GM23338 (cell line): ENCODE measurements around the gene LIPA. TPM values are rescaled to one million over a fixed set of nuclear protein-coding genes. Genes with fewer than 3 reads are reported as not detected.

Experiments used
- ATAC-seq: fragments of 200-7000 bp; cut with Tn5 transposase; 3 replicates; pipeline ENCODE4 v1.9.1; 2020
- DNase-seq: peaks from one replicate; pipeline ENCODE4 v3.0.0-alpha.2; 2015; ENCODE audit warnings: low spot score
- H2AFZ ChIP-seq: fragments of 200-600 bp; sonication (generic); 2 replicates; pipeline ENCODE4 v1.8.0; 2016; ENCODE audit warnings: antibody characterized with exemption, mild to moderate bottlenecking, moderate library complexity
- H3F3A ChIP-seq: fragments of 200-600 bp; sonication (generic); replicated peaks from 2 replicates; pipeline ENCODE4 v1.8.0; 2017; ENCODE audit warnings: antibody characterized with exemption, mixed run types, low read depth
- H3K27ac ChIP-seq: fragments of 200-600 bp; sonication (generic); 2 replicates; pipeline ENCODE4 v1.6.1; 2016; ENCODE audit warnings: low read depth
- H3K27me3 ChIP-seq: fragments of 200-600 bp; sonication (generic); 2 replicates; pipeline ENCODE4 v1.8.0; 2016; ENCODE audit warnings: mild to moderate bottlenecking, mixed run types, moderate library complexity; ENCODE audit not compliant: insufficient read depth
- H3K36me3 ChIP-seq: fragments of 200-600 bp; sonication (generic); 2 replicates; pipeline ENCODE4 v1.8.0; 2016; ENCODE audit warnings: mild to moderate bottlenecking; ENCODE audit not compliant: insufficient read depth
- H3K4me1 ChIP-seq: fragments of 200-600 bp; sonication (generic); 2 replicates; pipeline ENCODE4 v1.8.0; 2016; ENCODE audit warnings: mild to moderate bottlenecking, moderate library complexity; ENCODE audit not compliant: insufficient read depth
- H3K4me2 ChIP-seq: fragments of 200-600 bp; sonication (generic); 2 replicates; pipeline ENCODE4 v1.7.1; 2017; ENCODE audit warnings: mixed run types
- H3K4me3 ChIP-seq: fragments of 200-600 bp; sonication (generic); 2 replicates; pipeline ENCODE4 v1.6.1; 2016; ENCODE audit warnings: mixed run types
- H3K79me2 ChIP-seq: fragments of 200-600 bp; sonication (generic); replicated peaks from 2 replicates; pipeline ENCODE4 v1.8.0; 2017; ENCODE audit warnings: mild to moderate bottlenecking; ENCODE audit not compliant: insufficient read depth
- H3K9me2 ChIP-seq: fragments of 200-600 bp; sonication (generic); 2 replicates; pipeline ENCODE4 v1.8.0; 2017; ENCODE audit not compliant: insufficient read depth
- H4K20me1 ChIP-seq: fragments of 200-600 bp; sonication (generic); replicated peaks from 2 replicates; pipeline ENCODE4 v1.8.0; 2017; ENCODE audit warnings: mild to moderate bottlenecking; ENCODE audit not compliant: insufficient read depth
- H3K27ac Mint-ChIP-seq: 2 replicates; pipeline ENCODE4 v1.8.0; 2020; ENCODE audit warnings: inconsistent platforms, mild to moderate bottlenecking, moderate library complexity, mixed read lengths
- H3K27me3 Mint-ChIP-seq: 3 replicates; pipeline ENCODE4 v1.8.0; 2022; ENCODE audit warnings: low read depth, mild to moderate bottlenecking, moderate library complexity, mixed read lengths, inconsistent platforms; ENCODE audit not compliant: insufficient read depth, poor library complexity
- H3K36me3 Mint-ChIP-seq: 3 replicates; pipeline ENCODE4 v1.8.0; 2021; ENCODE audit warnings: low read depth, mild to moderate bottlenecking, inconsistent platforms, moderate library complexity, mixed read lengths
- H3K4me1 Mint-ChIP-seq: 3 replicates; pipeline ENCODE4 v1.8.0; 2020; ENCODE audit warnings: mild to moderate bottlenecking, inconsistent platforms, mixed read lengths
- H3K4me3 Mint-ChIP-seq: 3 replicates; pipeline ENCODE4 v1.8.0; 2021; ENCODE audit warnings: moderate library complexity, mild to moderate bottlenecking, inconsistent platforms, mixed read lengths
- H3K9me3 Mint-ChIP-seq: 3 replicates; pipeline ENCODE4 v1.8.0; 2020; ENCODE audit warnings: moderate library complexity, mild to moderate bottlenecking, inconsistent platforms, mixed read lengths
- CREB1 ChIP-seq: fragments of 250-450 bp; sonication (Bioruptor Pico); IDR thresholded peaks from 2 replicates; pipeline ENCODE4 v1.5.0; 2020; ENCODE audit warnings: low read depth, mild to moderate bottlenecking, moderate library complexity
- ETS1 ChIP-seq: IDR thresholded peaks from 2 replicates; pipeline ENCODE4 v1.6.1; 2016; ENCODE audit warnings: antibody characterized with exemption
- EZH2 ChIP-seq: fragments of 200-600 bp; sonication (generic); IDR thresholded peaks from one replicate; pipeline ENCODE4 v1.8.0; 2017; ENCODE audit warnings: antibody characterized with exemption, mild to moderate bottlenecking, low read depth; ENCODE audit not compliant: unreplicated experiment
- EZH2phosphoT487 ChIP-seq: fragments of 200-600 bp; sonication (generic); IDR thresholded peaks from one replicate; pipeline ENCODE4 v1.8.1; 2018; ENCODE audit warnings: antibody characterized with exemption; ENCODE audit not compliant: unreplicated experiment
- JUNB ChIP-seq: IDR thresholded peaks from one replicate; pipeline ENCODE4 v1.6.1; 2016; ENCODE audit warnings: antibody characterized with exemption; ENCODE audit not compliant: unreplicated experiment
- NANOG ChIP-seq: IDR thresholded peaks from 2 replicates; pipeline ENCODE4 v1.6.1; 2016; ENCODE audit warnings: antibody characterized with exemption, borderline replicate concordance
- POLR2AphosphoS5 ChIP-seq: IDR thresholded peaks from 2 replicates; pipeline ENCODE4 v1.6.1; 2016; ENCODE audit warnings: antibody characterized with exemption, low read depth
- REST ChIP-seq: IDR thresholded peaks from one replicate; pipeline ENCODE4 v1.6.1; 2018; ENCODE audit warnings: antibody characterized with exemption; ENCODE audit not compliant: unreplicated experiment
- STAT1 ChIP-seq: IDR thresholded peaks from one replicate; pipeline ENCODE4 v1.6.1; 2016; ENCODE audit warnings: antibody characterized with exemption; ENCODE audit not compliant: unreplicated experiment
- ZNF114 ChIP-seq: fragments of 250-450 bp; sonication (Bioruptor Pico); IDR thresholded peaks from 2 replicates; pipeline ENCODE4 v1.5.0; 2020; ENCODE audit warnings: mild to moderate bottlenecking, moderate library complexity
- ZNF331 ChIP-seq: fragments of 250-450 bp; sonication (Bioruptor Pico); IDR thresholded peaks from 2 replicates; pipeline ENCODE4 v1.5.0; 2020; ENCODE audit warnings: low read depth, mild to moderate bottlenecking, moderate library complexity
- ZNF462 ChIP-seq: fragments of 250-450 bp; sonication (Bioruptor Pico); IDR thresholded peaks from 2 replicates; pipeline ENCODE4 v1.5.0; 2020; ENCODE audit warnings: mild to moderate bottlenecking, moderate library complexity
- polyA plus RNA-seq: library from polyadenylated mRNA; unstranded; fragments of >200 nt; fragmentation: Nextera tagmentation; extraction: Ambion mirVana; gene quantifications from 2 replicates; pipeline ENCODE4 v1.2.1, GENCODE V29; 2016
- total RNA-seq: library from RNA; depleted of rRNA; stranded (reverse); fragments of >200 nt; shearing (Covaris generic); gene quantifications from 2 replicates; pipeline ENCODE4 v1.2.3, GENCODE V29; 2014
- TF ChIP-seq, protein P1 (sequence below), 2 experiments: fragments of 200-600 bp in 1 of 2; sonication (generic) in 1 of 2; conservative IDR thresholded peaks; 2 replicates each; pipeline versions ENCODE4 v1.5.1 to v1.6.1; 2016 to 2017; ENCODE audit warnings: antibody characterized with exemption in 2 of 2, low read depth in 2 of 2, mild to moderate bottlenecking in 2 of 2, moderate library complexity in 1 of 2

The LIPA gene
- total and polyA plus RNA-seq, 2 experiments from 2014 or later, result 37.8 to 86.3 TPM

- Mint-ChIP-seq H3K4me1 (peaks cover 41% of the 10 kb centered on the region), H3K27me3 (peaks cover 2% of the 10 kb centered on the region), H3K36me3 (peaks cover 3% of the 10 kb centered on the region; the same call in 2 of the 3 replicates), H3K4me3 (no peak overlapping the region), H3K9me3 (no peaks in the 10 kb centered on the region), H3K27ac (no peak overlapping the region)
- TF ChIP-seq STAT1 (no peak), EZH2phosphoT487 (no peak), ZNF114 (CRISPR knock-in tag) (no peak), REST (no peak), JUNB (no peak), ZNF462 (CRISPR knock-in tag) (no peak), POLR2AphosphoS5 (no peak), CREB1 (CRISPR knock-in tag) (no peak), ETS1 (no peak), NANOG (no peak), EZH2 (no peak), ZNF331 (CRISPR knock-in tag) (no peak)
- TF ChIP-seq, protein P1, sequence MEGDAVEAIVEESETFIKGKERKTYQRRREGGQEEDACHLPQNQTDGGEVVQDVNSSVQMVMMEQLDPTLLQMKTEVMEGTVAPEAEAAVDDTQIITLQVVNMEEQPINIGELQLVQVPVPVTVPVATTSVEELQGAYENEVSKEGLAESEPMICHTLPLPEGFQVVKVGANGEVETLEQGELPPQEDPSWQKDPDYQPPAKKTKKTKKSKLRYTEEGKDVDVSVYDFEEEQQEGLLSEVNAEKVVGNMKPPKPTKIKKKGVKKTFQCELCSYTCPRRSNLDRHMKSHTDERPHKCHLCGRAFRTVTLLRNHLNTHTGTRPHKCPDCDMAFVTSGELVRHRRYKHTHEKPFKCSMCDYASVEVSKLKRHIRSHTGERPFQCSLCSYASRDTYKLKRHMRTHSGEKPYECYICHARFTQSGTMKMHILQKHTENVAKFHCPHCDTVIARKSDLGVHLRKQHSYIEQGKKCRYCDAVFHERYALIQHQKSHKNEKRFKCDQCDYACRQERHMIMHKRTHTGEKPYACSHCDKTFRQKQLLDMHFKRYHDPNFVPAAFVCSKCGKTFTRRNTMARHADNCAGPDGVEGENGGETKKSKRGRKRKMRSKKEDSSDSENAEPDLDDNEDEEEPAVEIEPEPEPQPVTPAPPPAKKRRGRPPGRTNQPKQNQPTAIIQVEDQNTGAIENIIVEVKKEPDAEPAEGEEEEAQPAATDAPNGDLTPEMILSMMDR (conservative IDR thresholded peaks at IDR 0.05; ENCODE audit: low read depth in 2 of 2), result no peak
- H3K27me3 ChIP-seq, result no peaks in the 10 kb centered on the region
- peaks cover 5% of the 10 kb centered on the region for H3K79me2 ChIP-seq
- 0 out of 2 replicates have a peak, but pooled peaks cover 5% of the 10 kb centered on the region for H4K20me1 ChIP-seq
- peaks cover 3% of the 10 kb centered on the region; the same call in 1 of the 2 replicates for H3K36me3 ChIP-seq
- no peak overlapping the region for H3K4me3 ChIP-seq
- H3K27ac ChIP-seq, result no peak overlapping the region
- ATAC-seq, result no peak
- H3K4me1 ChIP-seq, result peaks cover 32% of the 10 kb centered on the region
- no peaks in the 10 kb centered on the region for H3F3A ChIP-seq
- no peak for DNase-seq
- H3K4me2 ChIP-seq, result no peak overlapping the region
- H3K9me2 ChIP-seq, result no peaks in the 10 kb centered on the region
- H2AFZ ChIP-seq, result no peak overlapping the region
Measured at GRCh38 chr10:89238956-89239644, 12.5 kb downstream of the LIPA start.
